Loucy (cell line): ENCODE results near the gene MYL3.

Source experiments
- H2AFZ ChIP-seq: fragments of 200-600 bp; sonication (generic); 2 replicates; pipeline ENCODE4 v1.6.0; 2016; ENCODE audit warnings: antibody characterized with exemption, mild to moderate bottlenecking, low read length, moderate library complexity
- H3F3A ChIP-seq: fragments of 200-600 bp; 2 replicates; pipeline ENCODE4 v1.6.0; 2016; ENCODE audit warnings: antibody characterized with exemption, low read depth, mild to moderate bottlenecking
- H3K27me3 ChIP-seq: fragments of 200-600 bp; sonication (generic); 2 replicates; pipeline ENCODE4 v1.6.1; 2014; ENCODE audit warnings: low read length, mild to moderate bottlenecking; ENCODE audit not compliant: insufficient read depth, poor library complexity, severe bottlenecking
- H3K36me3 ChIP-seq: fragments of 200-600 bp; sonication (generic); 2 replicates; pipeline ENCODE4 v1.6.1; 2016; ENCODE audit warnings: low read length; ENCODE audit not compliant: insufficient read depth
- H3K4me1 ChIP-seq: fragments of 200-600 bp; sonication (generic); 2 replicates; pipeline ENCODE4 v1.5.1; 2014; ENCODE audit warnings: low read length, mild to moderate bottlenecking; ENCODE audit not compliant: insufficient read depth, poor library complexity, severe bottlenecking
- H3K4me2 ChIP-seq: fragments of 200-600 bp; sonication (generic); 2 replicates; pipeline ENCODE4 v1.6.0; 2014; ENCODE audit warnings: antibody characterized with exemption, low read length, low read depth, mild to moderate bottlenecking; ENCODE audit not compliant: poor library complexity, severe bottlenecking
- H3K4me3 ChIP-seq: fragments of 200-600 bp; sonication (generic); 2 replicates; pipeline ENCODE4 v1.5.1; 2014; ENCODE audit warnings: low read length, mild to moderate bottlenecking, mixed read lengths; ENCODE audit not compliant: poor library complexity, severe bottlenecking
- H3K79me2 ChIP-seq: fragments of 200-600 bp; sonication (generic); 2 replicates; pipeline ENCODE4 v1.6.1; 2014; ENCODE audit warnings: low read length; ENCODE audit not compliant: insufficient read depth
- H3K9ac ChIP-seq: fragments of 200-600 bp; sonication (generic); 2 replicates; pipeline ENCODE4 v1.6.0; 2014; ENCODE audit warnings: mild to moderate bottlenecking, low read depth, low read length, moderate library complexity; ENCODE audit not compliant: poor library complexity, severe bottlenecking
- H3K9me2 ChIP-seq: fragments of 200-600 bp; sonication (generic); replicated peaks from 2 replicates; pipeline ENCODE4 v1.6.1; 2016; ENCODE audit warnings: low read depth, low read length, mixed read lengths
- H3K9me3 ChIP-seq: fragments of 200-600 bp; sonication (generic); 2 replicates; pipeline ENCODE4 v1.6.1; 2014; ENCODE audit warnings: mild to moderate bottlenecking, antibody characterized with exemption, low read length, low read depth; ENCODE audit not compliant: insufficient read depth
- H4K20me1 ChIP-seq: fragments of 200-600 bp; sonication (generic); 2 replicates; pipeline ENCODE4 v1.6.0; 2014; ENCODE audit warnings: antibody characterized with exemption, low read length, mild to moderate bottlenecking; ENCODE audit not compliant: insufficient read depth, poor library complexity, severe bottlenecking
- CTCF ChIP-seq: fragments of 200-600 bp; sonication (generic); conservative IDR thresholded peaks from 2 replicates; pipeline ENCODE4 v1.5.1; 2014; ENCODE audit warnings: mild to moderate bottlenecking, antibody characterized with exemption, low read length
- EZH2phosphoT487 ChIP-seq: fragments of 200-600 bp; IDR thresholded peaks from 2 replicates; pipeline ENCODE4 v1.6.1; 2018; ENCODE audit warnings: antibody characterized with exemption, mild to moderate bottlenecking, moderate library complexity, borderline replicate concordance

The MYL3 gene

GRCh38 chr3:46900356-46900755, 37.1 kb upstream of the MYL3 start:
- TF ChIP-seq CTCF (no peak), EZH2phosphoT487 (no peak)
- Histone ChIP-seq H3K4me2 (no peak overlapping the region), H3K4me1 (no peaks in the 10 kb centered on the region), H3F3A (no peaks in the 10 kb centered on the region), H2AFZ (no peak overlapping the region), H3K9me3 (no peaks in the 10 kb centered on the region), H3K27me3 (no peaks in the 10 kb centered on the region), H3K79me2 (no peaks in the 10 kb centered on the region), H3K4me3 (no peak overlapping the region), H3K36me3 (no peaks in the 10 kb centered on the region), H3K9ac (no peak overlapping the region), H3K9me2 (no peaks in the 10 kb centered on the region), H4K20me1 (no peaks in the 10 kb centered on the region)

GRCh38 chr3:46900007-46900292, 36.7 kb upstream of the MYL3 start:
- no peaks in the 10 kb centered on the region for H3F3A ChIP-seq
- H3K9ac ChIP-seq: no peak overlapping the region
- no peaks in the 10 kb centered on the region for H3K27me3 ChIP-seq
- no peak overlapping the region for H3K4me3 ChIP-seq
- no peaks in the 10 kb centered on the region for H3K4me1 ChIP-seq
- no peak overlapping the region for H3K4me2 ChIP-seq
- H3K79me2 ChIP-seq: no peaks in the 10 kb centered on the region
- TF ChIP-seq CTCF: no peak
- TF ChIP-seq EZH2phosphoT487: no peak
- H4K20me1 ChIP-seq: no peaks in the 10 kb centered on the region
- H3K9me2 ChIP-seq: no peaks in the 10 kb centered on the region
- H3K36me3 ChIP-seq: no peaks in the 10 kb centered on the region
- no peak overlapping the region for H2AFZ ChIP-seq
- no peaks in the 10 kb centered on the region for H3K9me3 ChIP-seq

GRCh38 chr3:46899151-46900006, 36.1 kb upstream of the MYL3 start:
- Histone ChIP-seq H3K9ac (no peak overlapping the region), H3K27me3 (no peaks in the 10 kb centered on the region), H3K79me2 (no peaks in the 10 kb centered on the region), H3F3A (no peaks in the 10 kb centered on the region), H3K9me2 (no peaks in the 10 kb centered on the region), H3K4me3 (no peak overlapping the region), H3K4me2 (no peak overlapping the region), H2AFZ (no peak overlapping the region), H3K36me3 (no peaks in the 10 kb centered on the region), H4K20me1 (no peaks in the 10 kb centered on the region), H3K9me3 (no peaks in the 10 kb centered on the region), H3K4me1 (no peaks in the 10 kb centered on the region)
- no peak for TF ChIP-seq CTCF
- TF ChIP-seq EZH2phosphoT487: no peak
